ENCODE measurements around the gene TNFRSF21.
A peak's percentile ranks its signal among the peaks of the same experiment; 100 is the strongest.

TNFRSF21 gene

GRCh38 chr6:47188588-47189021, 121.1 kb downstream of the TNFRSF21 start:
- TF ChIP-seq TEAD4 (IDR thresholded peaks at IDR 0.05) (no peak), TCF12 (IDR thresholded peaks at IDR 0.05; ENCODE audit: low read depth) (no peak), EP300 (IDR thresholded peaks at IDR 0.05; ENCODE audit: borderline replicate concordance) (0 out of 2 replicates have a peak, but pooled peaks have one; percentile 12), RAD21 (IDR thresholded peaks at IDR 0.05; ENCODE audit: low read depth) (no peak), REST (IDR thresholded peaks at IDR 0.05; ENCODE audit: low read depth) (no peak), EGR1 (IDR thresholded peaks at IDR 0.05) (no peak)

DNA sequence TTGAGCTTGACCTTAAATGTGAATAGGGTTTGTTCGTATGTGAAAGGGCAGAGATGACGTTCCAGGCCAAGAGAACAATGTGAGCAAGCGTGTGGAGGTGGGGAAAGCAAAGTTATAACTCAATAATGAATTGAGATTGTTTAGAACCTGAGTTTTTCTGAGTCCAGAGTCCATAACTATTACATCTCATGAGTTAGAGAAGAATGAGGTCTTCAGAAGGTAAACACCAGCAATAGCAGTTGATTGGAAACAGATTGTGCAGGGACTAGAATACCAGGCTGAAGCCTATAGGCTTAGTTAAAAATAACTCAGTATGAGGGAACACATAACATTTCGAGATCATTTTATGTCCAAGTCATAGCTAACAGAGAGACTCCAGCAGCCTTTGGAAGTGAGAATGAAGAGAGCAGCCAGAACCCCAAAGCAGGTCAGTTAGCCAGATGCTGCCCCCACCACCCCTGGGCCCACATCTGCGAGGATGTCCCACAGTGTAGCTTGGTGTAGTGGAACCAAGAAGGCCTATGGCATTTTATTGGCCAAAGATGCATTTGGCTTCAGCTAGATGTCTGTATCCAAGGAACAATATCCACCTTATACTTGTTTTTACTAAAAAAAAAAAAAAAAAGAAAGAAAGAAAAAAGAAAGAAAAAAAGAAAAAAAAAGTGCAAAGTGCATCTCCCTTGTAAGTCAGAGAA, 121.7 kb downstream of the TNFRSF21 start:
- TF ChIP-seq EGR1 (IDR thresholded peaks at IDR 0.05) (no peak), YY1 (IDR thresholded peaks at IDR 0.05; ENCODE audit: low read depth) (no peak), RAD21 (IDR thresholded peaks at IDR 0.05; ENCODE audit: low read depth) (no peak), TAF1 (IDR thresholded peaks at IDR 0.05; ENCODE audit: low read depth) (no peak), CREB1 (IDR thresholded peaks at IDR 0.05; ENCODE audit: low read depth) (no peak), FOXM1 (IDR thresholded peaks at IDR 0.05; ENCODE audit: borderline replicate concordance, low read depth) (no peak), EP300 (IDR thresholded peaks at IDR 0.05; ENCODE audit: borderline replicate concordance) (no peak), TCF12 (IDR thresholded peaks at IDR 0.05; ENCODE audit: low read depth) (no peak), USF1 (IDR thresholded peaks at IDR 0.05) (no peak), TEAD4 (IDR thresholded peaks at IDR 0.05) (no peak), ZBTB7A (IDR thresholded peaks at IDR 0.05; ENCODE audit: low read depth) (no peak), REST (IDR thresholded peaks at IDR 0.05; ENCODE audit: low read depth) (no peak), NFIC (IDR thresholded peaks at IDR 0.05) (no peak), CEBPB (IDR thresholded peaks at IDR 0.05) (no peak)
- TF ChIP-seq, protein P1, sequence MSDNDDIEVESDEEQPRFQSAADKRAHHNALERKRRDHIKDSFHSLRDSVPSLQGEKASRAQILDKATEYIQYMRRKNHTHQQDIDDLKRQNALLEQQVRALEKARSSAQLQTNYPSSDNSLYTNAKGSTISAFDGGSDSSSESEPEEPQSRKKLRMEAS (IDR thresholded peaks at IDR 0.05), result no peak

GRCh38 chr6:47187113-47187512, 122.6 kb downstream of the TNFRSF21 start:
- no peak for TF ChIP-seq TAF1 (IDR thresholded peaks at IDR 0.05; ENCODE audit: low read depth)

GRCh38 chr6:47182291-47182957, 127.3 kb downstream of the TNFRSF21 start:
- TF ChIP-seq CEBPB (IDR thresholded peaks at IDR 0.05) (no peak), EGR1 (IDR thresholded peaks at IDR 0.05) (no peak), EP300 (IDR thresholded peaks at IDR 0.05; ENCODE audit: borderline replicate concordance) (no peak), CREB1 (IDR thresholded peaks at IDR 0.05; ENCODE audit: low read depth) (no peak), NFIC (IDR thresholded peaks at IDR 0.05) (no peak), TEAD4 (IDR thresholded peaks at IDR 0.05) (no peak)

GRCh38 chr6:47181681-47182080, 128.0 kb downstream of the TNFRSF21 start:
- no peak for TF ChIP-seq NFIC (IDR thresholded peaks at IDR 0.05)

All from Ishikawa (cell line).